ENCODE data around the gene EXO1.

- TF ChIP-seq CTCF (IDR thresholded peaks at IDR 0.05) (no peak), POLR2A (IDR thresholded peaks at IDR 0.05) (no peak), POLR2AphosphoS5 (IDR thresholded peaks at IDR 0.05) (no peak)
These were observed 48.6 kb downstream of the EXO1 start for GRCh38 chr1:241896670-241896962.
